ENCODE data around the gene NAA80. TPM values are rescaled to one million over a fixed set of nuclear protein-coding genes. Genes with fewer than 3 reads are reported as not detected.
A peak's percentile ranks its signal among the peaks of the same experiment; 100 is the strongest.

The NAA80 gene
- total and polyA plus RNA-seq, 2 of the 13 experiments (the other 11 are each of a cell fraction or from before 2014, with no cell fraction given), result 3.4 to 8.7 TPM

GRCh38 chr3:50270422-50271224 lies 28.6 kb downstream of the NAA80 start (continued):
- peak; percentile 69; the same call in 1 of the 2 replicates for TF ChIP-seq THAP7 (CRISPR knock-in tag; IDR thresholded peaks at IDR 0.05)
- peak; percentile 70 for TF ChIP-seq ZNF687 (CRISPR knock-in tag; IDR thresholded peaks at IDR 0.05)
- peak; percentile 16; the same call in 1 of the 2 replicates for TF ChIP-seq ZFY (CRISPR knock-in tag; IDR thresholded peaks at IDR 0.05)
- no peak for TF ChIP-seq PHB2 (IDR thresholded peaks at IDR 0.05; ENCODE audit: partially characterized antibody)
- TF ChIP-seq SIX4 (CRISPR knock-in tag; IDR thresholded peaks at IDR 0.05), result no peak
- no peak for TF ChIP-seq POLR2AphosphoS5 (IDR thresholded peaks at IDR 0.05; ENCODE audit: low read depth, low read length)
- no peak for TF ChIP-seq MIXL1 (CRISPR knock-in tag; IDR thresholded peaks at IDR 0.05)
- no peak for TF ChIP-seq PLRG1 (conservative IDR thresholded peaks at IDR 0.05)
- 0 out of 2 replicates have a peak, but pooled peaks have one; percentile 23 for TF ChIP-seq ZNF280D (CRISPR knock-in tag; IDR thresholded peaks at IDR 0.05)
- peak; percentile 75; the same call in 1 of the 2 replicates for TF ChIP-seq TRAFD1 (CRISPR knock-in tag; IDR thresholded peaks at IDR 0.05; ENCODE audit: borderline replicate concordance)
- peak; percentile 34; the same call in 1 of the 2 replicates for TF ChIP-seq TAF1 (CRISPR knock-in tag; IDR thresholded peaks at IDR 0.05)
- TF ChIP-seq ZNF432 (CRISPR knock-in tag; IDR thresholded peaks at IDR 0.05; ENCODE audit: borderline replicate concordance), result no peak
- no peak for TF ChIP-seq ZNF784 (CRISPR knock-in tag; IDR thresholded peaks at IDR 0.05; ENCODE audit: borderline replicate concordance)
- no peak for TF ChIP-seq ZNF792 (CRISPR knock-in tag; IDR thresholded peaks at IDR 0.05)
- peak; percentile 27; the same call in 1 of the 2 replicates for TF ChIP-seq ZNF280B (CRISPR knock-in tag; IDR thresholded peaks at IDR 0.05; ENCODE audit: borderline replicate concordance)
- TF ChIP-seq JUND (CRISPR knock-in tag; IDR thresholded peaks at IDR 0.05), result no peak
